GM21825 (cell line): ENCODE results near the gene TCTA.

Source experiments
- ATAC-seq: cut with Tn5 transposase; IDR thresholded peaks from one replicate; pipeline ENCODE4 v1.9.1; 2021; ENCODE audit warnings: mild to moderate bottlenecking, moderate library complexity; ENCODE audit not compliant: unreplicated experiment

The TCTA gene

DNA sequence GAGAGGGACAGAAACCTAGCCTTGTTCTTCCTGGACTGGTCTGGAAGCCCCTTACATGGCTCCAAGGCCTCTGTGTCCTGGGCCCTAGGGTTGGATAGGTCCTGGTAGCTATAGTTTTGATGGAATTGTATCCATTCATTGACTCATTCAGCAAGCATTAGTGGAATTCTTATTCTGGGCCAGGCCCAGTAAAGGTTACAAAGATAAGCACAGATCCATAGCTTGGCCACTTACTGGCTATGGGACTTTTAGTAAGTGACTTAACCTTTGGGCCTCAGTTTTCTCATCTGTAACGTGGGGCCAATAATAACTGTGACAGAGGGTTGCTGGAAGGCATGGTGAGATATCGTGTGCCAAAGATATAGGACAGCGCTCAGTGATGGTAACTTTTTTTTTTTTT is 44.2 kb downstream of the TCTA start:
- no peak for ATAC-seq

DNA sequence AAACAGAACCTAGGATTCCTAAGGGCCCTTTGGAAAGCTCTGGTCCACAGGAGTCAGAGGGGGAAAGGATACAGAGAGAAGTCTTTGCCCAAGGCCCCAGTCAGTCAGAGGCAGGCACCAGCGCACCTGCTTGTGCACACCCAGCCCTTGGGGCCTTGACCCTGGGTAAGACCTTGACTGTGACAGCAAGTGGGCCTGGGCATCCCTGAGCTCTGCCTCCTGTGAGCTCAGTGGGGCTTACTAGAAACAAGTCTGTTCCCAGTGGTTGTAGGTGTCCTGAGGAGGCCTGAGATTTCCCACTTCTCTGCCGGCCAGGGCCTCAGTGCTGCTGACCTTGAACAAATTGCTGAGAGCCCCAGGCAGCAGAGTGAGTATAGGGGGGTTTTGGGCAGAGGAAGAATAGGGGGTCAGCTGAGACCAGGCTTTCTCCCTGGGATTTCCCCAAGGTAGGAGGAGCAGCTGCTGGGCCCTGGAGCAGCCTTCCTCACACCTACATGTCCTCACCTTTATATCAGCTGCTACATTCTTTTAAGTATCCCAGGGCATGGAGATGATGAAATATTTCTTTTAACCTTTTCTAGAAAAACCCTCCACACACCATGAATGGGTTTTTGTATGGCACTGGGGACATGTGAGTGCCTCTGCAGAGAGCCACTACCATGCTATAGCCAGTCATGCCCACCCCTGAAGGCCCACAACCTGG is 48.1 kb downstream of the TCTA start:
- no peak for ATAC-seq

DNA sequence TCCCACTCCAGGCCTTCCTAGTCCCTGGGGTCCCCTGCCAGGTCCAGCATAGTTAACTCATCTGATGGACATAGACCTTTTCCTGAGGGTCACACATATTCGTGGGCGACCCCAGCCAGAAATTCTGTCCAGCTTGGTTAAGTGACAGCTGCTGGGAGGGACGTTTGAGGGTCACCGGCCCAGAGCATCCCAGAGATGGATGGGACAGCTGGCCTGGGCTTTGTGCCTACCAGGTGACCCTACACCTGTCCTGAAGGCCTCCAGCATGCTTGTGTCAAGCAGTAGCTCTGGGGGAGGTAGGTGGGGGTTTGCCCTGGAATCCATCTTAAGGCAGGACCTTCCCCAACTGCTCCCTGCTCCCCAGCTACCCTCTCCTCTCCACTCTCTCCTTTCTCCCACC is 48.7 kb downstream of the TCTA start:
- ATAC-seq, result no peak

DNA sequence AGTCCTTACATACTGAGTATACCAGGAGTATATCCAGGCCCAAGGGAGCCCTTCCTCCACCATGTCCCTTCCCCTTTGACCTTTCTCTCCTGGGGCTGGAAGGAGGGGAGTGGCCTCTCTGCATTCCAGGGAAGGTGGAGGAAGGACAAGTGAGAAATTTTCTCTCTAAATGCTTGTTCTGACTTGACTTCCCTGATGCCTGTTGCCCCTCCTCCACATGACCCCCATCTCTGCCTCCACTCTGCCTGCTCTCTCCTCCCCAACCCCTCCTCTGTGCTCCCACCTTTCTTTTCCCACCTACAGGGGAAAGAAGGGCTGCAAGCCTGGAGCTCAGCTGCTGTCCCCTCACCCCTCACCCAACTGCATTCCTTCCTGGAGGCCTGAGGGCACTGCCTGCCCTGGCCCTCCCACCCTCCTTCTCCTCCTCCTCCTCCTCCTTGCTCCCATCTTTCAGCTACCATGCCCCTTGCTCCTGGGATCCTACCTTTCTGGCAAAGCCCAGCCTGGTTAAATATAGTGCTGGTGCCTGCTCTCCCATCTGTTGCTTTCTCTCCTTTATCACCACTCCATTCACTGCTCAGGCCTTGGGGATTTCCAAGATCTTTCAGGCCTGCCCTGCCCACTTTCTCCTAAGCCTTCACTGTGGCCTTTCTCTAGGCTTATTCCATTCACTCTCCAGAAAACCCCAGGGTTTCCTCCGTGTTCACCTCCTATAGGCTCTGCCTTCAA is 49.4 kb downstream of the TCTA start:
- no peak for ATAC-seq

DNA sequence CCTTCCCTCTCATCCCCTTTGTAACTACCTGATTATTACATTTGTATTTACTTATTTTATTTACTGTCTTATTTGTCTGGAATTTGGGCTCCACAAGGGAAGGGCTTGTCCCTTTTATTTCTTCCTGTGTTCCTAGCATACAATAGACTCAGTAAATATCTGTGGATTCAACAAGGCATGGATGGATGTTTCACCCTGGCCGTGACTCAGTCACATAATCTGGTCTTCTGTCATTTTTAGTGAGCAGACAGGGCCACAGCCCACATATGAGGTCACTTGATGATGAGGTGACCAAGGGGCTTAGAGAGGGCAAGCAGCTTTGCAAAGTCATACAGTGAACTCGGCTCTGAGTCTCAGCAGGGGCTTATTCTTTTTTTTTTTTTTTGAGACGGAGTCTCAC is 50.0 kb downstream of the TCTA start:
- no peak for ATAC-seq

DNA sequence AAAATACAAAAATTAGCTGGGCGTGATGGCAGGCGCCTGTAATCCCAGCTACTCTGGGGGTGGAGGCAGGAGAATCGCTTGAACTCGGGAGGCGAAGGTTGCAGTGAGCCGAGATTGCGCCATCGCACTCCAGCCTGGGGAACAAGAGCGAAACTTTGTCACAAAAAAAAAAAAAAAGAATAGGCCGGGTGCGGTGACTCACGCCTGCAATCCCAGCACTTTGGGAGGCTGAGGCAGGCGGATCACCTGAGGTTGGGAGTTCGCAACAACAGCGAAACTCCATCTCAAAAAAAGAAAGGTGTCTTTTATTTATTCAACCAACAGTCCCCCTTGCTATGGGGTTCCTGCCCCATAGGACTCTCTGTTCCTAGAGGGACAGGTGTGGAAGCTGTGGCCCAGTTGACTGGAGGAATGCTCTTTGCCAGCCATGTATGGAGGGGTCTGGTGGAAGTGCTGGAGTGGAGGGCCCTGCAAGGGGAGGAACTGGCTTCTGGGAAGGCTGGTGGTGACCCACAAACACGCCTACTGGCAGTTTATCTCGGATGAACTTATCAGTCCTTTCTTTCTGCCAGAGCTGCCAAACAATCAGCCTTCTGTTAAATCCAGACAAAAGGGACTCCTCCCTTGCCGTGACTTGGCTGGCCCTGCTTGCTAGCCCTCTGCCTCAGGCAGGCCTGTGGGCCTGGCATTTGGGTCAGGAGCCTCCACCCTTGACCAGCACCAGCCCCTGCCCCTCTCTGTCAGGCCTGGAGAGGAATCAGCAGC is 53.2 kb downstream of the TCTA start:
- no peak for ATAC-seq
